ENCODE data around the gene TFF2.

The TFF2 gene

DNA sequence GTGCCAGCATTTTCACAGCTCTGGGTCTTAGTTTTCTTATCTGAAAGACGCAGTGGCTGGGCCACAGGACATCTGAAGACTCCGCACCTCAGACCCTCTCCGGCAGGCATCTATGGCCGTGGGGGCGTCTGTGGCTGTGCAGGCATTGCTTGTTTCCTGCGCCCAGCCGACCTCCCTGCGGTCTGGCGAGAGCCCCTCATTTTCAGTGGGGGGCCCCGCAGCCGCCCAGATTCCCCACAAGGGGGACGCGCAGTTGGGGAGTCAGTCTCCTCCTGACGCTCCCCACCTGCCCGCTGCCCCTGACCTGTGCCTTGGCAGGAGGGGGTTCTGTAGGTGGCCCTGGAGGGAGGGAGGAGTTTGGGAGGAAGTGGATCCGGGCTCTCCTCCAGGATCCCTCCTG, 19.0 kb upstream of the TFF2 start:
- no peak overlapping the region for H3K4me3 ChIP-seq (ENCODE audit: low read depth, low read length)
- DNase-seq (ENCODE audit: low read depth) = no peak

DNA sequence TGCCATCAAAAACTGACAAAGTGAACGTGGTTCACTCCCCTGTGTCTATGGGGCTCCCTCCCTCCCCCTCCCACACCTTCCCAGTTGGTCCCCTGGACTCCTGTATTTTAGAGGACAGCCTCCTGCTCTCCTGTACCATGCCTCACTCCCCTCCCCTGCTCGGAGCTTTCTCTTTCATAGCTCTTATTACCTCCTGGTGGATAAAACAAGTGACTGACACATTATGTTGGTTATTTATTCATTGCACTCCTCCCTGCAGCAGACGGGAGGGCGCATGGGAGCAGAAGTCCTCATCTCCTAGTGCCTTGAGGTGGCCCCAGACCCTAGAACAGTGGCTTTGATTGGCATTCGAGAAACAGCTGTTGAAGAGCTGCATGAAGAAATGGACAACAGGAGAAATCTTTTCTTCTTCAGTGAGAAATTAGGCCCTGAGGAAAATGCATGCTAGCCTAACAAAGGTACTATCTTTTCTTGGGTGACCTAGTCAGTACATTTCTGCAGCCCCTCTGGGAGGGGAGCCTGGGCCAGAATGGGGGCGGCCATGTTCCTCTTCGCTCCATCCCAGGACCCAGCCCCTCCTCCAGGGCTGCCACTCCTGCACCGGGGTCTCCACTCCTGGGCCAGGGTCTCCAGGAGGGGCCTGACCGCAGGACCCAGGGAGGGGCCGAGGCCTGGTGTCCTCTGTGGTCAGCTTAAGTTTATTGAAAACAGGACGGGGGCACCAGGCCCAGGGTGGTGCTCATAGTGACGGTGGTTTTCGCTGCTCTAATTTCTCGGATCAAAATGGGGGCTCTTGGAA, 16.8 kb upstream of the TFF2 start:
- DNase-seq (ENCODE audit: low read depth) = no peak
- no peak overlapping the region for H3K4me3 ChIP-seq (ENCODE audit: low read depth, low read length)

DNA sequence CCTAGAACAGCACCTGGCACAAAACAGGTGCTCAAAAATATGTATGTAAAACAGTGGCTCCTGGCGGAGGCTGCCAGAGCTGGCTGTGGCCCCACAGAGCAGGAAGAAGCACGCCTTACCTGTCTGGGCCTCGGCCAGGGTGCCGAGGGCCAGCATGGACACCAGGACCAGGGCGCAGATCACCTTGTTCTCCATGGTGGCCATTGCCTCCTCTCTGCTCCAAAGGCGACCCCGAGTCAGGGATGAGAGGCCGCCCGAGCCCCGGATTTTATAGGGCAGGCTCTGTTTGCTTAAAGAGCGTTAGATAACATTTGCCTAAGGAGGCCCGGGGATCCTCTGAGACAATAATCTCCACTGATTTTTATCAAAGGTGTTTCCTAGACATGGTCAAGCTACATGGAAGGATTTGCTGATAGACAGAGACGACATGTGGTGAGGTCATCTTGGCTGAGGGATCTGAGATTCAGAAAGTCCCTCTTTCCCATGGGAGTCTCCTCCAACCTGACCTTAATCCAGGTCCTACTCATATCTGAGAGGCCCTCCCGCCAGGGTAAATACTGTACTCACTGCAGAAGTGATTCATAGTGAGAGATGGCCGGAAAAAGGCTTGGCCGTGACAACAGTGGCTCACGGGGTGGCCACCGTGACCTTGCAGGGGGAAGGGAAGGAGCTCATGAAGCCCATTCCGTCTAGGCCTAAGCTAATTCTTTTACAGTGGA, 15.7 kb upstream of the TFF2 start, which contains the start of gene TFF1:
Gene TFF1, minus strand, starts transcription at position 244 of the 719 bp plus-strand sequence. Its CDS starts 40 bp downstream, at position 204.
- DNase-seq (ENCODE audit: low read depth) = no peak

DNA sequence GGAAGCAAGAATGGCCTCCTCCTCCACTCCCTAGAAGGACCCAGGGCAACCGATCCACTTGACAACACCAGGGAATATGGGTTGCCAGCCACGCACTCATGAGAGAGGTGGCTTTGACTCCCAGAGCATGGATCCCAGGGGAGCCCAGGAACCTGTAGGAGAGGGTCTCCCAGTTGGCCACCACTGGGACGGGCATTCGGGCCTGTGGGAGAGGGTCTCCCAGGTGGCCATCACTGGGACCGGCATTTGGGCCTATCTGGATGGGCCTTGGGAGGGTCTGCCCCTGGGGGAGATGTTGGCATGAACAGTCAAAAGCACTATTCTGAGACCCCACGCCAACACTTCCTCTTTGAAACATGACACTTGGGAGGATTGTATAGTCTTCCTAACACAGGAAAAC, 15.0 kb upstream of the TFF2 start:
- no peak overlapping the region for H3K4me3 ChIP-seq (ENCODE audit: low read depth, low read length)
- no peak for DNase-seq (ENCODE audit: low read depth)

More for the DNA sequence above, 15.7 kb upstream of the TFF2 start, which contains the start of gene TFF1:
- H3K4me3 ChIP-seq (ENCODE audit: low read depth, low read length) = no peak within 1 kb of the TSS

DNA sequence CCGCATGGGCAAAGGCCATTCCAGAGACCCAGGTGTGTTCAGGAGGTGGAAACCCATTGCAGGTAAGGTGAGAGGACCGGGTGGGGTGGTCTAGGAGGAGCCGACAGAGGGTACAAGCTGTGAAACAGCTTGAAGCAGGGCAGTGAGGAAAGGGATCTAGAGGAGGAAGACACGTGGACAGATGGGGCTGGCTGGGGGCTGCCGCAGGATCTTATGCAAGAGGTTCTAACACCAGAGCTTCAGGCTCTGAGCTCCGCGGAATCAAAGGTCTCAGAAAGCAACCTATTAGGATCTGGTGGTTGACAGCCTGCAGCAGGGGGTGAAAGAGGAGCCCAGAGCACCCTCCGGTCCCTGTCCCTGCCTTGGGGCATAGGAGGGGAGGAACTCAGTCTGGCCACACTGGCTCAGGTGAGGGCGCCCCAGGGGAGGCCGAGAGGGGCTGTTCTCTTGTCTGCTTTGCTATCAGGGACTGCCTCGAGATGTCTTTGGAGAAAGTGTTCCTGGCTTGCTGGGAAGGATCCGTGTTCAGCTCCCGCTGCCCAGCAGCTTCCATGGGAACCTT, 13.6 kb upstream of the TFF2 start:
- no peak for DNase-seq (ENCODE audit: low read depth)
- H3K4me3 ChIP-seq (ENCODE audit: low read depth, low read length) = no peak overlapping the region

DNA sequence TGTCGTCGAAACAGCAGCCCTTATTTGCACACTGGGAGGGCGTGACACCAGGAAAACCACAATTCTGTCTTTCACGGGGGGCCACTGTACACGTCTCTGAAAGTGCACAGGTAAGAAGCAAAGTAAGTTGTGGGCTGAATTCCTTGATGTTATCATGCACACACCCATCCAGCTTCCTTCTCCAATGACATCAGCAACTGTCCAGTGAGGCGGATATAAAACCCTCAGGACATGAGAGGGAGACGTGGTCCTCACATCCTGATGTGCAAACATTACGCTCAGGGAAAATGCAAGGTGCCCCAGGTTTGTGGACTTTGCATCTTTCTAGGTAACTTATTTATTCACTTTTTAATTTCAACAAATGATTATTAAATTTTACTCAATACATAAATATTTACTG, 12.5 kb upstream of the TFF2 start:
- DNase-seq (ENCODE audit: low read depth) = no peak
- H3K4me3 ChIP-seq (ENCODE audit: low read depth, low read length) = no peak overlapping the region

DNA sequence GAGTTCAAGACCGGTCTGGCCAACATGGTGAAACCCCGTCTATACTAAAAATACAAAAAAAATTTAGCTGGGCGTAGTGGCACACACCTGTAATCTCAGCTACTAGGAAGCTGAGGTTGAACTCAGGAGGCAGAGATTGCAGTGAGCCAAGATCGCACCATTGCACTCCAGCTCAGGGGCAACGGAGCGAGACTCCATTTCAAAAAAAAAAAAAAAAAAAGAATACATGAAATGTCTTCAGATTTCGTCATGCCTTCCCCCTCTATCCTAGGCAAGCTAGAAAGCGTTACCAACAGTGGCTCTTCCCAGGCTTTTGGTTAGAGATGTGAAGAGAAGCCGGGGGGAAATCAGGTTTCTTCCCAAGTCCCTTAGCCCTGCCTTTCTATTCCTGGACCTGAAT, 11.9 kb upstream of the TFF2 start:
- no peak for DNase-seq (ENCODE audit: low read depth)

DNA sequence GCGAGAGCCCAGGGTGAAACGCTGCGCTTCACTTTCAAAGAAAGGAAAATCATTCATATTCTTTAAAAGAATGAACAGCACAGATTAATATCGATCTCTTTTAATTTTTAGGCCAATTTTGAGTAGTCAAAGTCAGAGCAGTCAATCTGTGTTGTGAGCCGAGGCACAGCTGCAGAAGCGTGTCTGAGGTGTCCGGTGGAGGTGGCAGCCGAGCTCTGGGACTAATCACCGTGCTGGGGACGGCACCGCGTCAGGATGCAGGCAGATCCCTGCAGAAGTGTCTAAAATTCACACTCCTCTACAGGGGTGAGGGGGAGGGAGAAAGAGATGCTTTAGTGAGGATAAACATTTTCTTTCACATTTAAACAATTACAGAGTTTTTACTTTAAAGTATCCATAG, 11.4 kb upstream of the TFF2 start:
- DNase-seq (ENCODE audit: low read depth) = no peak
- no peak overlapping the region for H3K4me3 ChIP-seq (ENCODE audit: low read depth, low read length)

More for the DNA sequence above, 11.9 kb upstream of the TFF2 start:
- no peak overlapping the region for H3K4me3 ChIP-seq (ENCODE audit: low read depth, low read length)

DNA sequence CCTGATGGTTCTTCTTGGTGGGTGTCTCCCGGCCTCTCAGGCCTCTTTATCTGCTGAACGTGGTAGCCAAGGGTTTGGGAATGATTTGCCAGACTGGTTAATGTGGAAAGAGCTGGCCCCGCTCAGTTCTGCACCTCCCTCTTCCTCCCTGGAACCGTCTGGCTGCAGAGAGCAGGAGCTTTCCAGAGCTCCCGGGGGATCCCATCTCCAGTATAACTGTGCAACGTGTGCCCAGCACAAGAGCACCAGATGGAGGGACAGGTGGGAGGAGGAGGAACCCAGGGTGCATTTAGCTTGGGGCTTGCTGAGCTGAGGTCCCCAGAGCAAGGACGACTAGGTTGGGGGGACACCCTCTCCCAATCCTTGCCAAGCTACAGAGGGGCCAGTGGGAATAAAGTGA, 10.5 kb upstream of the TFF2 start:
- DNase-seq (ENCODE audit: low read depth) = no peak
- H3K4me3 ChIP-seq (ENCODE audit: low read depth, low read length) = no peak overlapping the region

DNA sequence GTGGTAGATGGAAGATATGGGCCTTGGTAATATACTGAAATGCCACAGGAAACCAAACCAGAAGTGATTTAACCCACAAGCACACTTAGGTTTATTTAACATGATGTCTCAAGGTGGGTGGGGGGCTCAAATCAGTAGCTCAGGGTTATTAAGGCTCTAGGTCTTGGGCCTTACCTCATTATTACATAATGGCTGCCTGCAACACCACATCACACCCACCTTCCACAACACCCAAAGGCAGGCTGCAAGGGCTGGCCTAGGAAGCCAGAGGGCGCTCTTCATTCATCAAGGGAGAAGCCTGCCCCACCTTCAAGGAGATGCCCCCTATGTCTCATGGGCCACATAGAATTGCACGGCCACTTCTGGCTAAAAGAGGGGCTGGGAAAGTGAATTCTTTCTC, 9.5 kb upstream of the TFF2 start:
- no peak for DNase-seq (ENCODE audit: low read depth)

DNA sequence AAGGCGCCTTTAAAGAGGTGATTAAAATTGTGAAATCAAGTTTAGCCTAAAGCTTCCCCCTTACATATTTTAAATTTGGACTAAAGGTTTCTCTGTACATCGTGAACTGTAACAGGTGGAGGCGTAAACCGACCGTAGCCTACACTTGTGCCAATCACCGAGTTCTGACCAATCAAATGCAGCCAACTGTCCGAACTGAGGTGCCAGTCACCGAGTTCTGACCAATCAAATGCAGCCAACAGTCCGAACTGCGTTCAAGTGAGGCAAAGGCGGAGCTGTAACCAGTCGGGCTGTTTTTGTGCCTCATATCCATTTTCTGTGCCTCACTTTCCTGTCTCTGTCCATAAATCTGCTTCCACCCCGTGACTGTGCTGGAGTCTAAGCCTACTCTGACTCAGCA, 8.1 kb upstream of the TFF2 start:
- DNase-seq (ENCODE audit: low read depth) = no peak
- H3K4me3 ChIP-seq (ENCODE audit: low read depth, low read length) = no peak overlapping the region

More for the DNA sequence above, 9.5 kb upstream of the TFF2 start:
- H3K4me3 ChIP-seq (ENCODE audit: low read depth, low read length) = no peak overlapping the region

DNA sequence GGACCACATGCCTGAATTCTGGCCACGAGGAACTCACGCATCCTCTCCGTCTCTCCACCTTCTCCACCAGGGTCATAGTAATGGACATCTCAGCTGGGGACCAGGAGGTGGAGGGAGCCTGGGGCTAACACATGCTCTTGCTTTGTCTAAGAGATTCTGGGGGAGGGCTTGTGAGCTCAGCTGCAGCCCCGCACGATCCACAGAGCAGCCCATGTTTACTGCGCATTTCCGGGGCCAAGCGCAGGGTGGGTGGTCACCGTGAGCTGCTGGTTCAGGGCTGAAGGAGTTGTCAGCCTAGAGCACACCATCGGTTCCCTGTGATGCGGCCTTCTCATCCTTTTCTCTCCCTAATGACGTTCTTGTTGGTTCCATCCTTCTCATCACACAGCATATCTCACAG, 7.5 kb upstream of the TFF2 start:
- H3K4me3 ChIP-seq (ENCODE audit: low read depth, low read length) = no peak overlapping the region
- no peak for DNase-seq (ENCODE audit: low read depth)

DNA sequence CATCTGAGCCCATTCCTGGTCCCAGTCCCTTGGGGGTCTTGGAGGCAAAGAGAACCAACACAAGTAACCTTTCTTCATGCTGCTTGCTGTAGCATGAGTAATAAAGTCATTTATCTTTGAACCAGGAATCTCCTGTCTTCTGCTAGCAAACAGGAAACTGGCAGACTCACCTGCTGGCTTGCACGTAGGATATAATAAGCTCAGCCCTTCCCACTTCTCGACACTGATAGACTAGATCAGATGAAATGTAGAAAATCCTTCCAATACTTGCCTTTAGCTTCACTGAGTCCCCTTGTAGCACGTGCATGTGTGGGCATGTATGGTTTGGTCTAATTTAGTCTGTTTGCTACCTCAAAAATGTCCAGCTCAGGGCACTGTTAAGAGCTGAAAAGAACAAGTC, 6.5 kb upstream of the TFF2 start:
- H3K4me3 ChIP-seq (ENCODE audit: low read depth, low read length) = no peak overlapping the region
- DNase-seq (ENCODE audit: low read depth) = no peak

DNA sequence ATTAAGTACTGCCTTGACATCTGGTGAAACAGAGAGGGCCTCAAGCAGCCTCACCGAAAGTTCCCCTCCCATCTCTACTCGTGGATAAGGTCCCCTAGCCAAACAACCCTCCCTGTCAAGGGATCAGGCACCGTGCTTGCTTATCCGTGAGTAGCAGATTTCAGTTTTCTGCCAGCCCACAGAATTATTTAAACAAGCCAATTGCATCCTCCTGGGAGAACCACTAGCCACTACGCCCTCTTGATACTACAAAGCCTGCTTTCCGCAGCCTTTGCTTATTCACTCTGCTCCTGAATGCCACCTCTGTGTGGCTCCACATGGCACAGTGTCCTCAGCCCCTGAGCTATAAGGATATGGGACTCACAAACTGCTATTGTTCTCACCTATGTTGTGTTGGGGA, 5.9 kb upstream of the TFF2 start:
- DNase-seq (ENCODE audit: low read depth) = no peak
- no peak overlapping the region for H3K4me3 ChIP-seq (ENCODE audit: low read depth, low read length)

DNA sequence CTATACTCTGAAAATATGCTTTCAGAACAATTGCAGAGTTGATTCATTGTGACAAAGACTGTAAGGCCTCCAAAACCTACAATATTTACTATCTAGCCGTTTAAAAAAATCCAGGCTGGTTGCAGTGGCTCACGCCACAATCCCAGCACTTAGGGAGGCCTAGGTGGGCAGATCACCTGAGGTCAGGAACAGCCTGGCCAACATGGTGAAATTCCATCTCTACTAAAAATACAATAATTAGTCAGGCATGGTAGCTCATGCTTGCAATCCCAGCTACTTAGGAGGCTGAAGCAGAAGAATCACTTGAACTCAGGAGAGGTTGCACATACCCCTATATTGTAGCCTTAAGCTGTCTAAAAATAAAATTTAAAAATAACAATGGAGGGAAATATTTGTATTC, 5.3 kb upstream of the TFF2 start:
- H3K4me3 ChIP-seq (ENCODE audit: low read depth, low read length) = no peak overlapping the region
- no peak for DNase-seq (ENCODE audit: low read depth)

DNA sequence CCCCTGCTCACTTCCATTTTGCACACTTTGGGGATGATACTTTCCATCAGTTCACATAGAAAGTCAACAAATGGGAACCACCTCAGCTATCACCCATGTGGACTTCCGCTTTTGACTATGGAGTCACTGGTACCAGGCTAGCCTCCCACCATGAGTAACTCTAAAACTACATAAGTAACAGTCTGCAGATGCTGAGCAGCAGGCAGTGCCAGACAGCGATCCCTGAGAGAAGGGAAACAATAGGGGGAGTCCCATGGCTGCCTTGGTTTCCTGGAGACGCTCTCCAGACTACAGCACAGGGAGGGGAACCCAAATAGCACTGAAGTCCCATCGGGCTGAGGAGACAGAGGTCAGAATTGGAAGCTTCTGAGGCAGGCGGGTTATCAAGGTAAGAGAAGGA, 2.8 kb upstream of the TFF2 start:
- H3K4me3 ChIP-seq (ENCODE audit: low read depth, low read length) = no peak overlapping the region
- DNase-seq (ENCODE audit: low read depth) = no peak

DNA sequence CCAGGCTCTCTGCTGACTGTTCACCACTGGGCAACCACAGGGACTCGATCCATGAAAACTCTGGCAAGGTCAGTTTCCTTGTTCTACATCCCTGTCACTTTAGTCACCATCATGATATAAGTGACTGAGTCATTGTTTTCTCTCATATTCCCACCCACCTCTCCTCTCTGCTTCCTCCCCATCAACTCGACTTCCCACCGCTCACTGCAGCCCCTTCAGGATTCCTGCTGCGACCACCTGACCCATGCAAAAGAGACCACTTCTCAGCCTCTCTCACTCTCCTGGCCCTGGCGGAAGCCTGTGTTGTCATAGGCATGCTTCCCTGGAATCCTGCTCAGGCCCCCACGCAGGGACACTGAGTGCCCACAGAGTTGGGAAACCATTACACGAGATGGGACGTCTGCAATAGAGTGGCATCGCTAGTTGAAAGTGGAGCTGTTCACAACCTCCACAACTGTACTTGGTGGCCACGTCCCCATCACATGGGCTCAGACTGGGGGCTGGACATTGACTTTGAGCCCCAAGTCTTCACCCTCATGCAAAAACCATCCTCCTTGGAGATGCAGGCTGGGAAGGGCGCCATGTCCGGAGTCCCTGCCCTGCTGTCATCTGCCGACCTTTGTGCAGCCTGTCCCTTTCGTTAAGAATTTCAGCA, 1.8 kb upstream of the TFF2 start:
- no peak for DNase-seq (ENCODE audit: low read depth)

DNA sequence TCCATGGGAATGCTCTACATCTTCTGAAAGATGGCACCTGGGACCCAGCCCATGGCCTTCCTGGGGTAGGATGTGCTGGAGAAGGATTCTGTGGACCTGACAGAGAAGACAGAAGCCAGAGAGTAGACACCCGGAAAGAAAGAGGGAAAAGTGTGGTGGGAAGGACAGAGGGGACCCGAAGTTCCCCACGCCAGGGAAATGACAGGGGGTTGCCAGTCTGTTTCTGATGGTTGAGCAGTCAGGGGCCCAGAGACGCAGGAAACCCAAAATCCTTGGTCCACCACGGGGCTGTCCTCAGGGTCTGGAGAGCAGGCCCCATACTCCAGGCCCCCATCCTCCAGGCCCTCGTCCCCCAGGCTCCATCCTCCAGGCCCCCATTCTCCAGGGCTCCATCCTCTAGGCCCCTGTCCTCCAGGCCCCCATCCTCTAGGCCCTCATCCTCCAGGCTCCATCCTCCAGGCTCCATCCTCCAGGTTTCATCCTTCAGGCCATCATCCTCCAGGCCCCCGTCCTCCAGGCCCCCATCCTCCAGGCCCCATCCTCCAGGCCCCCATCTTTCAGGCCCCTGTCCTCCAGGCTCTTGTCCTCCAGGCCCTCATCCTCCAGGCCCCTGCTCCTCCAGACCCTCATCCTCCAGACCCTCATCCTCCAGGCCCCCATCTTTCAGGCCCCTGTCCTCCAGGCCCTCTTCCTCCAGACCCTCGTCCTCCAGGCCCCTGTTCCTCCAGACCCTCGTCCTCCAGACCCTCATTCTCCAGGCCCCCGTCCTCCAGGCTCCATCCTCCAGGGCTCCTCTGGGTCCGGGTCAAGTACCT, 1.0 kb upstream of the TFF2 start:
- no peak overlapping the region for H3K4me3 ChIP-seq (ENCODE audit: low read depth, low read length)
- DNase-seq (ENCODE audit: low read depth) = no peak

More for the DNA sequence above, 1.8 kb upstream of the TFF2 start:
- H3K4me3 ChIP-seq (ENCODE audit: low read depth, low read length) = no peak overlapping the region

DNA sequence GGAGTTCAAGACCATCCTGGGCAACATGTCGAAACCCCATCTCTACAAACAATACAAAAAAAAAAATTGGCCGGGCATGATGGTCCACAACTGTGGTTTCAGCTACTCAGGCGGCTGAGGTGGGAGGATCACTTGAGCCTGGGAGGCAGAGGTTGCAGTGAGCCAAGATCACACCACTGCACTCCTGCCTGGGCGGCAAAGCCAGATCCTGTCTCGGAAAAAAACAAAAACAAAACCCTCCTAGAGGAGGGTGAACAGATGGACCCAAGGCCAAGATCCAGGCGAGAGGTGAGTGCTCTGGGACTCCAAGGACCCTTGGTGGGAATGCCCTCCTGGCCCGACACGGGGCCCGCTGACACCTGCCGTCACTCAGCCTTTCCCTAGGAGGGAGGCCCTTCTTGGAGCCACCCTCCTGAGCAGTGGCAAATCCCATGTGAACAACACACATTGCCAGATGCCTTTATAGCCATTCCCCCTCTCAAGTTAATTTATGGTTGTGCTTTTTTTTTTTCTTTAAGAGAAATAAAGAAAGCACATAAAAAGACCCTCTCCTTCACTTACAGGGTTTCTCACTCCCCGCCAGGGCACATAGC, 380 bp downstream of the TFF2 start:
- H3K4me3 ChIP-seq (ENCODE audit: low read depth, low read length) = no peak overlapping the region
- DNase-seq (ENCODE audit: low read depth) = no peak
